ENCODE data around the gene PIRT.

Gene PIRT

DNA sequence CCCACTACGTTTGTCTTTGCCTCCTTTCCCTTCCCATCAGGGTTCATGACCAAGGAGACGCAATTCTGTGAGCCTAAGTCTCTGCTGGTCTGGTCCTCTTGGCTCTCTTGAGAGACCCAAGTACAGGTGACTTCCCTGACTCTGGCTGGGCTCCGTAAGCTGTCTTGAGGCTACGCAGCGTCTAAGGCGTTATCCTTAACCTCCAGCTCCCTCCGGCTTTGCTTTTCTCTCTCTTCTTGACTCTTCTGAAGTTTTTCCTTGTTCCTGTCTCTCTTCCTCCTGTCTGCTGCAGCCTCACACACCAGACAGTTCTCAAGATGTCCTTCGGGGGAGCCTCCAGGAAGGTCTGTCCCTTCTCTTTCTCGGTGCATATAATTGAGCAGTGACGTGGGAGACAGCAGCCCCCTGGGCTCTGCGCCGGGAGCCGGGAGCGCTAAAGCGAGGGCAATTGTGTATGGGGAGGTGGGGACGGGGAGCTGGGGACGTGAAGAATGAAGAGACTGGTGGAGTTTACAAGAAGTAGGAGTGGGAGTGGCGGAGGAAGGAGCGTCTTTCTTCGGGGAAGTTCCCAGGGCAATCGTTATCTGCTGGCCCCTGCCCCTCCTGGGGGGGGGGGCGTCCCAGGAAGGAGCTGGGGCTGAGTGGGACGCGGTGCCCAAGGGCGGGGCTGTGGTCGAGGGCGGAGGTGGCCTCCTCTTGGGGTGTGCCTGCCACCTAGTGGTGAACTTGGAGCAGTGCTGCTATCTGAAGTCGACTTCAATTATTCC, 6.9 kb upstream of the PIRT start (continued):
- TF ChIP-seq PRDM2 (tag by site-specific recombination; IDR thresholded peaks at IDR 0.05; ENCODE audit: borderline replicate concordance) (no peak), ZNF791 (tag by site-specific recombination; IDR thresholded peaks at IDR 0.05) (no peak), ZNF155 (tag by site-specific recombination; IDR thresholded peaks at IDR 0.05) (no peak), ZNF48 (tag by site-specific recombination; IDR thresholded peaks at IDR 0.05) (no peak), ZNF521 (tag by site-specific recombination; IDR thresholded peaks at IDR 0.05) (no peak), ZNF830 (tag by site-specific recombination; IDR thresholded peaks at IDR 0.05; ENCODE audit: low read depth) (no peak), ZNF221 (tag by site-specific recombination; IDR thresholded peaks at IDR 0.05; ENCODE audit: borderline replicate concordance) (no peak), ZBTB1 (tag by site-specific recombination; IDR thresholded peaks at IDR 0.05) (no peak), ZNF423 (tag by site-specific recombination; IDR thresholded peaks at IDR 0.05) (peak; percentile 39), SP2 (tag by site-specific recombination; IDR thresholded peaks at IDR 0.05) (peak; percentile 19; the same call in 1 of the 2 replicates), ZNF2 (tag by site-specific recombination; IDR thresholded peaks at IDR 0.05) (no peak), SETDB1 (IDR thresholded peaks at IDR 0.05; ENCODE audit: insufficient read length, low read length) (no peak), ZSCAN30 (tag by site-specific recombination; IDR thresholded peaks at IDR 0.05) (no peak), OVOL3 (tag by site-specific recombination; IDR thresholded peaks at IDR 0.05) (no peak), ZNF548 (tag by site-specific recombination; IDR thresholded peaks at IDR 0.05) (no peak), ZNF248 (tag by site-specific recombination; IDR thresholded peaks at IDR 0.05) (no peak)

GRCh38 chr17:10843811-10844210, 5.9 kb upstream of the PIRT start:
- H3K4me1 ChIP-seq (ENCODE audit: control insufficient read depth, insufficient read depth, low read length), result peaks cover 2% of the 10 kb centered on the region; the same call in 1 of the 2 replicates
- TF ChIP-seq ZNF112 (tag by site-specific recombination; IDR thresholded peaks at IDR 0.05) (no peak), ZNF146 (tag by site-specific recombination; IDR thresholded peaks at IDR 0.05) (no peak), ZFHX2 (tag by site-specific recombination; conservative IDR thresholded peaks at IDR 0.05) (0 out of 2 replicates have a peak, but pooled peaks have one; percentile 17)
- H3K27ac ChIP-seq (ENCODE audit: extremely low read depth, low read depth, low read length), result no peak overlapping the region
- H3K9me3 ChIP-seq (ENCODE audit: control insufficient read depth, insufficient read depth, low read depth, low read length), result no peaks in the 10 kb centered on the region
- H3K36me3 ChIP-seq (ENCODE audit: control insufficient read depth in 2 of 2, insufficient read depth in 1 of 2, low read length in 2 of 2), result no peaks in the 10 kb centered on the region; a peak in 1 of 3 replicates
- H3K4me3 ChIP-seq (ENCODE audit: low read depth, low read length), result no peak overlapping the region
- POLR2A ChIA-PET, result interaction anchor here (0.6 kb wide), 1 partner anchor 459 kb away, joined by 6 read pairs; no protein-coding TSS in a partner anchor
- CTCF ChIA-PET, result interaction anchor here (0.5 to 4.2 kb wide), 12 partner anchors 9 to 1945 kb away, joined by 3 to 93 read pairs (median 7); no protein-coding TSS in a partner anchor
